Superior temporal gyrus (tissue), 1 donor: ENCODE data around the gene ATP6V1G3.
"Not testable (repeated sequence)": the region's sequence is repeated elsewhere in the genome, so short reads cannot be mapped to it uniquely, and the experiment has no call there.

Source experiments
- DNase-seq: peaks from one replicate; pipeline ENCODE4 v3.0.0-alpha.2; 2016; ENCODE audit errors: extremely low spot score

The ATP6V1G3 gene

DNA sequence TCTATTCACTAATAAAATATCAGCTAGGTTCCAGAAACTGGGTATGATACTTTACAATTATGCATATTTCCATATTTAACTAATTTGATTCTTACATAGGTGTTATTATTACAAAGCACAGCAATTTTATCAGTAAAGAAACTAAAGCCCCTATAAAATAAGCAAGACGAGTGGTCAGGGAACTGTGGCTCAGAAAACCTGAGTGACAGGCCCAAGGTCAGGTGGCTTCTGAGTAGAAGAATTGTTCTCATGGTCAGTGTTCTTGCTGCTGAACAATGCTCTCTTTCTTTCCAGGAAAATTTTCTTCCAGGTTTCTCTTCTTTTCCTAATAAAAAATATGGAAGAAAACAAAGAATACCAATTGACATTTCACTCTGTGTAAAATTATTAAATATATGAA is 2.2 kb upstream of the ATP6V1G3 start:
- no peak for DNase-seq

GRCh38 chr1:198541737-198542136 is 1.3 kb upstream of the ATP6V1G3 start:
- no peak for DNase-seq

- no peak for DNase-seq
Observed at GRCh38 chr1:198538579-198539364, 1.7 kb downstream of the ATP6V1G3 start.

DNA sequence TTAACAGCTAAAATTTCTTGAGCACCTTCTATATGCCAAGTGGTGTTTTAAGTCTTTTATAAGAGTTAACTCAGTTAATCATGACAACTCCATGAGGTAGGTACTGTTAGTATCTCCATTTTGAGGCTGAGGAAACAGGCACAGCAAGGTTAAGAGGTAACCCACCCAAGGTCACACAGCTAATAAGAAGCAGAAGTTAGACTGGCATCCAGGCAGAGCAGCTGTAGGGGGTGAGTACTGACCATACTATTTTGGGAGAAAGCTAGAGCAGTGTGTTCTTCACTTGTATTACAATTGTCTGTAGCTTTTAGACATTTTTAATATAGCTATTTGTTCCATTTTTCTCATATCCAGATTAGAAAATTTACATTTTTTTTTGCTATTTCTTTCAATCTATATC is 4.8 kb downstream of the ATP6V1G3 start:
- DNase-seq, result no peak

DNA sequence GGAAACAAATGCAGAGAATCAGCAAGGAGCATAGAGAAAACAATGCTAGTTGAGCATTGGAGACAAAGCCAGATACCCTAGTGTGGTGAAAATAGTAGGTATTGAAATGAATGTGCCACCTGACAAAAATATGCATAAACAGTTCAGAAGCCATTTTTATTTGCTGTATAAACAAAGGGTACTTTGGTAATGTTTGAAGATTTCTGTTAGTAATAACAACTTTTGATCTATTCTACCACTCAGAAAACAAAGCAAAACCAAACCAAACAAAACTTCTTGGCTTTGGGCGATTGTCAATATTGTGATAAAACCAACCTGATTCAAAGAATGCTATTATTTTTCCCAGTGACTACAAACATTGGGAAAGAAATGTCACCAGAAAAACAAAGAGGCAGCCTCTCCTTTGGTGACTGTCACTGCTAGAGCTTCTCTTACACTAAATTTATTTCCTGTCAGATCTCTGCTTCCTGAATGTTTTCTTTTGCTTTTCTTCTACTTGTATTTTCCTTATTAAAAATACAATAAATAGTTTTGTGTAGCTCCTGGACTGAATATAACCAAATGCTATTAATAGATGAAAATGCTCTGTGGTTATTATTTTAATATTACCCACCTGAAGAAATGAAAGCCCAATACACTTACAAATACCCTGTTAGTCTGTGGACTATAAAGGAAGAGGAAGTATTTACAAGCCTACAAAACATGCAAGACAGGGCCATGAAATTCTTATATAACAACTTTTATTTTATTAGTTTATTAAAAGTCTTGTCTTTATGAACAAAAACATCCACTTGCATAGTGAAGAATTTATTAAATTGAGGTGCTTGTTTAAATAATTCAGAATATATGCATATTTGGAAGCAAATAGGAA is 5.7 kb downstream of the ATP6V1G3 start:
- no peak for DNase-seq

DNA sequence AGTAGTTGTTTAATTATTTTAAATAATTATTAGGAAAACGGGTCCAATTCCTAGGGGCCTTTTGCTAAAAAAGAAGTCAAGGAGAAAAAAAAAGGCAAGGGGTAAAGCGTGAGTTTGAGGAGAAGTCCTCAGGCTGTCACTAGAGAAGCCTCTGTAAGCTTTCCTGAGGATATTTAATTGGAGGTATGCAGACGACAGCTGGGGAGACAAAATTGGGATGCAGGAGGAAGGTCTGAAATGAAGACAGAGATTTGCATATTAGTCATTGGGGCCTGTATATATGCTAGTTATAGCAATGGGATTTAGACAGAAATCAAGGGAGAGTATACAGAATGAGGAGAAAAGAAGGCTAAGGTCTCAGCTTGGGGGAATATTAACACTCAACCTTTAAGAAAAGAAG is 8.6 kb downstream of the ATP6V1G3 start:
- DNase-seq, result no peak

GRCh38 chr1:198530953-198531352 is 9.5 kb downstream of the ATP6V1G3 start:
- DNase-seq, result no peak

DNA sequence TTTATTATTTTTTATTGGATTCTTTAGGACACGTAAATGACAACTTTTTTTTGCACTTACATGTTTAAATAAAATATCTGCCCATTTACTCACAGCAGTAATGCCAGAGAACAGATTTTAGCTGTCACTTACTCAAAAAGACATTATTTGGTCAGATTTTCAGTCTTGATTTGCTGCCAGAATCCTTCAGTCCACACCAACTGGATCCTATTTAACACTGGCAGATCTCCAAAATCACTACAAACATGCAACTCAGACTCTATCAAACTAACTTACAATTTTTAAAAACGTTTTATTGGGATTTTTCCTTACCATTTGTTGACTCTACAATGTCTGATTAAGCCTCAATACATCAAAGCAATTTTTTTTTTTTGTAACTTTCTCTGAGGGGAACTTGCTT is 11.1 kb downstream of the ATP6V1G3 start:
- DNase-seq, result no peak

DNA sequence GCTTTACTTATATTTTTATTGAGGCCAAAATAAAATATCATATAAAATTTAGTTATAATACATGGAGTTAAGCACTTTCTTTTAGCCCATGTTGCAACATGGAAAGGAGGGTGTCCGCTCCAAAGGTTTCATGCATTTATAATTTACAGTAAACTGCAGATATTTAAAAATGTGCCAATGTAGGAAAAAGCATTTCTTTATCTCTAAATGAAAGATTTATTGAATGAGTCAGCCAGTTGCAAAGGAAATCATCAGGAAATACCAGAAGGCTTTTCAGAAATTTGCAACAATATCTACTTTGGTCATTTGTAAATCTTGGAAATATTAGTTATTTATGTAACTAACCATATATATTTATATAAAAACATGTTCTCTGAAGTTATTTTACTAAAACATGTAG is 12.1 kb downstream of the ATP6V1G3 start:
- no peak for DNase-seq

GRCh38 chr1:198524556-198524955 is 15.9 kb downstream of the ATP6V1G3 start:
- no peak for DNase-seq

- not testable (repeated sequence) for DNase-seq
Observed at GRCh38 chr1:198524127-198524526, 16.4 kb downstream of the ATP6V1G3 start.

GRCh38 chr1:198523182-198523950 is 17.1 kb downstream of the ATP6V1G3 start:
- DNase-seq, result no peak

DNA sequence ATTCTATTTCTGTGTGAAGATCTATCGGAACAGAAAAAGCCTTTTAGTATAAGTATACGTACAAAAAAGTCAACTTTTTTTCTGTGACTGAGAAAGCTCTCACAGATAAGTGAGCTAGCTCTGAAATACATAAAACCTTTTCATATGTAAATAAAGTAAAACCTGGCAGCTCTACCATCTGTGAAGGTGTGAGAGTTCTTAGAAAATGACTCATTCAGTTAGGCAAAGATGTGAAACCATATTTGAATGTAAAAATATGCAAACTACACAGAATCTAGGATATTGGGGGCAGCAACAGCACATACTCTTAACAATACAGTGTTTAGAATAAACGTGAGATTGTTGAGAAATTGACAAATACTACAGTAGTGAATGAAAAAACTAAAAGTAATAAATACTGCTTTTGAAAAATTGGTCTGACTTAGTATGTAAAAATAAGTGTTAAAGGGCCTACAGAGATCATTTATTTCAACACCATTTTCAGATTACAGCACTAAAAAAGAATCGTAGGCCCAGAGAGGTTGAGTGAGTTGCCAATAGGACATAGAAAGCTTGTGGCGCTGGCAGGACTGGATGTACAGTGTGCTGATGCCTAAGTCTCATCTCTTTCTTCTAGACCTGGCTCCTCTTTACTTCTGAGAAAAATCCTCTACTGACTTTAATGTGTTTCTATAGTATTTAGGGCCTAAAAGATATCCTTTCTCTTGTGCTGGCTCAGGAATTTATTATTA is 19.8 kb downstream of the ATP6V1G3 start:
- peak; percentile 65 for DNase-seq

- peak; percentile 50 for DNase-seq
Observed at GRCh38 chr1:198519639-198520501, 20.6 kb downstream of the ATP6V1G3 start.

- no peak for DNase-seq
Observed at GRCh38 chr1:198517623-198518199, 22.8 kb downstream of the ATP6V1G3 start.

GRCh38 chr1:198500096-198500495 is 40.4 kb downstream of the ATP6V1G3 start:
- peak; percentile 68 for DNase-seq

DNA sequence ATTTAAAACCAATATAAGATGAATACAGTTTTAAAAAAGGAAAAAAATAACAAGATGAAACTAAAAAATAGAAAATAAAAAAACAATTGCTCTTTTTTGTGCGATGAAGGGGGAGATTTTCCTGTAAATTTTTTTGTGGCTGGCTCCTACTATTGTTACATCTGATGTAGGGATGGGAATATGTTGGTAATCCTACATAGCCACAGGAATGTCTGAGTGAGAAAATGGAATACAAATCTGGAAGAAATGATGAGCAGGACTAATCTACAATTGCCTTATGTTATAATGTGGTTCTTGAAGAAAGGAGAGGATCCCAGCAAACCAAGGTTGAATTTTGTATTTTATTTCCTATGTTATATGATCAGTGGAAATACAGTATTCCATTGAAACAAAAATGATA is 40.9 kb downstream of the ATP6V1G3 start:
- DNase-seq, result no peak

DNA sequence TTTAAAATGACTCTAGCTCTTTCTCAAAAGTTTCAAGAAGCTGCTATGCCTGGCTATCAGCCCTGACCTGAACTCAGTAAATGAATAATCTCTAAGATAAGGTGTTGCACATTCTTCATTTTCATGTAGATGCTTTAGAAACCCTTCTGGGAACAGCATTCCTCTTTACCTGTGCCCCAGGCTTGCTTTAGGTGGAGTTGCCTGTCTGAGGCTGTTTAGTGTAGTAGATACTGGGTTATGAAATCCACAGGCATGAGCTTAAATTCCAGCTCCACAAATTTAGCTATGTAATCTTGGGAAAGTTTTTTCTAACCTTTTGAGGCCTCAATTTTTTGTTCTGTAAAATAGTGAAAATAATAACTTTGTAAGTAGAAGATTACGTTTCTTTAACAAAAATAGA is 41.6 kb downstream of the ATP6V1G3 start:
- no peak for DNase-seq

GRCh38 chr1:198498103-198498385 is 42.4 kb downstream of the ATP6V1G3 start:
- no peak for DNase-seq

DNA sequence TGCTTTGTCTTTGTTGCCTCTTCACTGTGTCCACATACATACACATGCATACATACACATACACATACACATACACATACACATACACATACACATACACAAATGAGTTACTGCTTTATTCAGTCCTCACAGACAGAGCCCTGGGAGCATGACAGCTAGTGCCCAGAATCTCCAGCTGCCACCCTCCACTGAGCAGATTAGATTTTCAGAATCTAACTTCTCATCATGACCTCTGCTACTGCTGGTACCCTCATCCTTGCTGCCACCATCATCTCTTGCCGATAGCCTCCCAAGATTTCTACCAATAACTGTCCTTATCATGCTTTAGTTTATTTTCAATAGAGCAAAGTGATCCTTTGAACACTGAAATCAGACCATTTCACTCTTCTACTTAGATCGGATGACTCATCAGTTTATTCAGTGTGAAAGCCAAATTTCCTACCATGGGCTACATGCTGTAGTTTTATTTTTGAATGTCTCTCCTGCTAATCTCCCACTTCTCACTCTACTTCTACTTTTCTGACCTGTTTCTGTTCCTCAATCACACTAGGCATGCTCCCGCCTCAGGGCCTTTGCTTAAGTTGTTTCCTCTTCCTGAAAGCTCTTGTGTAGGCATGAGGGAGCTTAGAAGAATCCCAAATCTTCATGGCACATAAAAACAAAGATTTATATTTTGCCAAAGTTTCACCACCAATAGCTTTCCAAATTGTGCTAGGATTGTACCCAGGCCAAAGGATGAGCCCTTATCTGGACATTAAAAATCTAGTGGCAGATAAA is 43.0 kb downstream of the ATP6V1G3 start:
- DNase-seq, result peak; percentile 65
